ENCODE data around the gene NEDD9.
A peak's percentile ranks its signal among the peaks of the same experiment; 100 is the strongest.

The NEDD9 gene

DNA sequence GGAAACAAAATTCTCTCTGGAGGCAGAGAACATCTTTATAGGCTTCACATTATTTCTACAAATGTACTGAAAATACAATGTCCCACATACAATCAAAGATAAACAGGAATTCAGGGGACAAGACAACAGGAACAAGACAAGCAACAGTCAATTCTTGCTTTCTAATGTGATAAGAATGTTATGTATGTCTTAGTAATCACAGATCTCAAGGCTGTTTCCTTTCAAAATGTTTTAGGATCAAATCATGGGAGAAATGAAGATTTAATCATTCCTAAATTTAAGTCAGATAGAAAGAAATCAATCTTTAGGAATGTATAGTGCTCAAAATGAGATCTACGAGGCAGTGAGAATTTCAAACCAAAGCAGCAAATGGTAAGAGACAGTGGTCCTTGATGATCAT, 32.1 kb downstream of the NEDD9 start:
- no peak for DNase-seq

DNA sequence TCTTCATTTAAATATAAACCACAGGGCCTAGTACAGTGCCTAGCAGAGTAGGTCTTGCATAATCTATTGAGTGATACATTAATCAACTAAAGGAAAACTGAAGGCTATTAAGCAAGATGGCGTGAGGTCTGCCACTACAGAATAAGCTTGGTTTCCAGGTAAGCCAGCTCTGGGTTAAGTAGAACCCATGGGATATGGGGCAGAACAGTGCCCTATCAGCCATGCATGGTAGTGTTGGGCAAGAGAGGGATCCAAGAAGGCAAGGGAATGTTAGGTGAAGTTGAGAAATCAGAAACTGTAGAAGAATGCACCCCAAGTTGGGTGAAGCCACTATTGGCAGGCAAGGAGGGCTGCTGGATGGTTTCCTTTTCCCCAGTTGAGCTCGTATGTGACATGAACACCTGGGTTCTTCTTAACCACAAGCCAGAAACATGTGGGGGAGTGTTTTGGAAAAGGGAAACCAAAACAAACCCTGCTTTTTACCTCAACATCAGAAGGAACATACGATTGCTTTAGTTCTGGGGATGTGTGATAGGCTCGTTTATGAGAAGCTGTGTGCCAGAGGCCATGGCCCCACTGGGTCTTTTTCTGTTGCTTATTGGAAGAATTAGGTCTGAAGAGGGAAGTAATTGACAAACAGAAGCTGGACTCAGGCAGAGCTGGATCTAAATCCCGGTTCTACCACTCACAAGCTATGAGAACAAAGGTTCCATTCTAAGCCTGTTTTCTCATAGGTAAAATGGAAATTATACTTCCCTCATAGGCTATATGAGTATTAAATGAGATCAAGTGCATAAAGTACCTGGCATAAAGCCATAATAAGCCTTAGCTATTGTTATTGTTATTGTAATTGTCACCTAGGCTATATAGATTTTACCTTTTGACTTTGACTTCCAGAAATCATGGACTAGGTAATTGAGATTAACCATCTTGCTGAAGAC, 33.5 kb downstream of the NEDD9 start:
- no peak for DNase-seq

DNA sequence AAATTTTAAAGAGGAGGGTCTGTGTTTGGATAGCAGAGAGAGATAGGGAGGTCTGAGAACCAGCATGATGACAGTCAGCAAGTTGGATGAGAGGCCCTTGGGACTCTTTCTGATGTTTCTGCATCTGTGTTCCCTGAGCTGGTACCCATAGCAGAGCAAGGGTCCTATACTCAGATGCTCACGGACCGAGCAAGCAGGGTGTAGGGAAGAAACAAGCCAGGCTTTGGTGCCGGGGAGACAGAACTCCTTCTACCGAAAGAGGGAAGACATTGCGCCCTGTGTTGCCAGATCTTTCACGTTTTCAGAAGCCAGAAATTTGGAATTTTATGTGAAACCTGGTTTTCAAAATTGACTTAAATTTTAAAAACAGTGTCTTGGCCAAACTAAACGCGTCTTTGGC, 34.6 kb downstream of the NEDD9 start:
- DNase-seq, result no peak

DNA sequence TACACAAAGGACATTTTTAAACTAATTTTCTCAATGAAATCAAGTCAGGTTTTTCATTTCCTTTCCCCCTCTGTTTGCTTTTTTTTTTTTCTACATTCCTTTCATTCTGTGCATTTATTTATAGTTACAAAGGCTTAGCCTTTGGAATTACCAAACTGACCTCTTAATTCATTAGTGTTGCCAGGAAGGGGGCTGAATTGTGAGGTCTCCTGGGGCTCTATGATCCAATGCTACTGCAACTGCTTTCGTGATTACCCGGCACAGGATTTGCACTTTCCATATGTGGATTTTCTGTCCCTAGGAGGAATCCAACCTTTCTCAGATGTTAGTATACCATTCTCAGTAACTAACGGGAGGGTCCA, 35.3 kb downstream of the NEDD9 start:
- no peak for DNase-seq

DNA sequence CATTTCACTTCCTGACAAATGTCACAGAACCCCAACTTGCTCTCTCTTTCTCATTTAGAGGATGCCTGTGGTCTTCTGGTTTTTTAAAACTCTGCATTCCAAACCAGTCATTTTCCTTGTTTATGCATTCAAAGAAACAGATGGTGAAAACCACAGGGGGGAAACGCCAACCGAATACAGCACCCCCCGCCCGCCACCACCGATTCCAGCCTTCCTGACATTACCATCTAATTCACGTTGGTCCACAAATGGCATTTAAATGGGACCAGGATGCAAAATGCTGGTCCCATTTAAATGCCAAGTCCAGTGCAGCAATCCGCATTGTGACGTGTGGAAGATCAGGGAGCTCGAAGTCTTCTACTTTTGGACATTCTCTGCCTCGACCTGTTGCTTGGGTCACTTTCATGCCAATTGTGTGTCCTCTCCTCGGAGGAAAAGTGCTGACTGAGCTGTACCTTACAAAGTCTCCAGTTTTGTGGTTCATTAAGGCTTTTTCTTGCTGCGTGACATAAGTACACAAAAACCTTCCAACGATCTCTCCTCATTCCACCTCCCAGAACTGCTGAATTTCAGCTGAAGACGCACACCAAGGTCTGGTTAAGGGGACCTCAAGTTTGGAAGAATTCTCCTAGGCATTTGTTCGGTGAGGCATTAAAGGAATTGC, 35.8 kb downstream of the NEDD9 start:
- DNase-seq, result no peak

DNA sequence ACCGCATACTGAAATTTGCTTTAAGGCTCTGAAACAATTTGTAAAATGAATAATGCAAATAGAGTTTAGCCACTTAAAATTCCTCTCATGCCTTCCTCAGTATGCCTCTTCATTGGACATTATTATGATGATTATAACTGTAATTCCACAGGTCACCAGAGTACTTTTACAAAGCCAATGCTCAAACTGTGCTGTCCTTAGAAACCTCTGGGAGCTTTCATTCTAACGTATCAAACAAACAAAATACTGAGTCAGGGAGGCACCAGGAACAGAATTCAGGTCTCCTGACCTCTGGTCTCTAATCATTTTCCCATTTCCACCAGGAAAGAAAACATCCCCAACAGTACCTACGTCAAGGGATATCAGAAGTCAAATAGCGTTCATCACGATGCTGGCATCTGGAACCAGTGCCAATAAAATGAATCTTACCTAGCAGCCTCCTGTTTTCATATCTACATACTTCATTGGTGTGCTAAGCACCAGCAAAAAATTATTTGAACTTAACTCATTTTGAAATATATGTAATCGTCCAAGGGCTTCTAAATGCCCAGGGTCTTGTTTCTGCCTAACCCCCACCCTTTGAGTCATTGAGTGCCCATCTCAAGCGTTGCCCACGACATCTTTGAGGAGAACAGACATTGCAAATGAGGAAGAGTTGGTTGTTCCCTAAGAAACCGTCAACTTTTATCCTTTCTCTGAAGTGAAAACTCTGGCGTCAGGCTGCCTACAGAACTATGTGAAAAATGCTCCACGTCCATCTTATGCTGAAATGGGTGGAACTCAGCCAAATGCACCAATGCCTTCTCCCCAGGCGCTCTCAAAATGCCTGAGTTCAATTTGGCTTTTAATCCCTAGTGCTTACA, 37.9 kb downstream of the NEDD9 start:
- peak; percentile 95 for DNase-seq

DNA sequence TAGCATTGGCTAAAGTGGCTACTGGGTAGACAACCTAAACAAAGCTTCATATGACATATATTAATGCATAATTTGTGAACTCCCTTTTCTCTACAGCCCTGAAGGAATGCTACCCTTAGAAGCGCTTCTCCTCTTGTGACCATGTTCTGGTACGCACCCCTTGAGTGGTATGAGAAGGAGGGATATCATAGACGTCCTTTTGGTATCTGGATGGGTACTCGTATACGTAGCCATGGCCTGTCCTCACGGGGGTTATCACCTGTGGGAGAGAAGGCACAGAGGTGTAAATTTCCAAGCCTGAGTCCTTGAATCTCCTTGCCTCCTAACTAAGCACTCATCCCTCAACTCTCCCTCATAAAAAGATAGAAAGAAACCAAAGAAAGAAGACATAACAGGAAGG, 39.0 kb downstream of the NEDD9 start:
- DNase-seq, result no peak

DNA sequence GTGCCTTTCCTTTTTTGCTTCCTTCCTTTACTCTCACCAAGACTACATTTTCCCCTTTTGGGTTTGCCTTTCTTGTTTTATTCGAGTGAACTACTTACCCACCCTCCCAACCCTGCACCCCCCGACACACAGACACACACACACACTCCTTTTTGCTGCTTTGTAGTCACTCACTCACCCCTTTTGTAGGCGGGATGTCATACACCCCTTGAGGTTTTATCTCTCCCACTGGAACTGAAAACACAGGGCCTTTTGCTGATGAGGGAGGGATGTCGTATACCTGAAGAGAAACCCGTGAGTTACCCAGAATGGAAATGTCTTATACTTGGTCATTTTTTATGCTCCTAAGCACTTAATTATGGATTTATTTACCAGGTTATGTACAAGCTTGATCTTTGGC, 40.3 kb downstream of the NEDD9 start:
- no peak for DNase-seq

DNA sequence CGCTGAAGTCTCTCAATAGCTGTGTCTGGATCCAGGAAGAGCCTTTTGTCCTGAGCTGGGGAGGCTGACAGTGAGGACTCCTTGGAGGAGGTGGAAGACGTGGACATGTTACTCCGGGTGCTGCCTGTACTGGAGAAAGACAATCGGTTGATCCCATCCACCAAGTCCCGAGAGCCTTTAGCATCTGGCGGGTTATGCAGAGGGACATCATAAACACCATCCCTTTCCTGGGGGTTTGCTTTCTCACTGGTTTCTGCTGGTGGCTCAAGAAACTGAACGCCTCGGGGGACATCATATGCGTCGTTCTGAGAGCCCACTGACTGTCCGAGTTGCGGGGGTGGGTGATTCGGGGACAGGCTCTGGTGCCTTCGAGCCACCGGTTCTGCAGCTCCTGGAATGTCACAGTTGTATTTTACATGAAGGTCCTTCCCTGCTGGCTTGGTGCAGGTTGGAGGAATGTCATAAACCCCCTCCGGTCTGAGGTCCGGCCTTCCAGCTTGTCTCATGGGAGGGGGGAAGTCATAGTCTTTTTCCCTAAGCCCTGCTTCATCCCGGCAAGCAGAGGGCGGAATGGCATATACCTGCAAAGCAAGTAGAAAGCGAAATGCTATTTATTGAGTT, 41.7 kb downstream of the NEDD9 start:
- DNase-seq, result no peak

DNA sequence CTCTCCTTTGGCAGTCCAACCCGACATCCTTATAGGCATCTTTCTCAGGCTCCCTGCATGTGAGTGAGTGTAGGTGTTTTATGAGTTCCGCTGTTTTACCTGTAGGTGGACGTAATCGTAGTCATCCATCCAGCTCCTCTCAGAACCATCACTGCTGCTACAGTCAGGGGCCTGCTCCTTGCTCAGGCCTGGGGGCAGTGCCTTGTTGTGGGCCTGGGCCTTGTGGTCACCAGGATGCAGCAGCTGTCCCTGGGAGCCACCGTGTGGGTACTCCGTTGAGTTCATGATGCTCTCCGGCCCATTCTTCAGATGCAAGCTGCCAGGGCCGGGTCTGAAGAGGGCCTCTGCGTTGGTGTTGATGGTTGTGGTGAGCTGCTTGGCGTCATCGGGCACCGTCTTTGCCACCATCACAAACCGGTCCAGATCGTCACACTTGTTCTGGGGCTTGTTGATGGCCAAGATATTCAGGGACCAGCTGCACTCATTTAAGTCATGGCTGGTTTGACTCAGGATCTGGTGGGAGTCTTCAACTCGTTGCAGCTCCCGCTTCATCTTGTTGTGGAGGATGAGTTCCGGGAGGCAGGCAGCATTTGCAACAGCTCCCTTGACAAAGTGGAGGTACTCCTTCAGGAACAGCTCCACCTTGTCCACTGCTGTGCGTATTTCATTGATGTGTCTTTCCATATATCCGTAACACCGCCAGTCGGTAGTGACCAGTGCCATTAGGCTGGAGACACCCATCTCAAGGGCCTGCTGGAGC, 42.4 kb downstream of the NEDD9 start:
- no peak for DNase-seq

DNA sequence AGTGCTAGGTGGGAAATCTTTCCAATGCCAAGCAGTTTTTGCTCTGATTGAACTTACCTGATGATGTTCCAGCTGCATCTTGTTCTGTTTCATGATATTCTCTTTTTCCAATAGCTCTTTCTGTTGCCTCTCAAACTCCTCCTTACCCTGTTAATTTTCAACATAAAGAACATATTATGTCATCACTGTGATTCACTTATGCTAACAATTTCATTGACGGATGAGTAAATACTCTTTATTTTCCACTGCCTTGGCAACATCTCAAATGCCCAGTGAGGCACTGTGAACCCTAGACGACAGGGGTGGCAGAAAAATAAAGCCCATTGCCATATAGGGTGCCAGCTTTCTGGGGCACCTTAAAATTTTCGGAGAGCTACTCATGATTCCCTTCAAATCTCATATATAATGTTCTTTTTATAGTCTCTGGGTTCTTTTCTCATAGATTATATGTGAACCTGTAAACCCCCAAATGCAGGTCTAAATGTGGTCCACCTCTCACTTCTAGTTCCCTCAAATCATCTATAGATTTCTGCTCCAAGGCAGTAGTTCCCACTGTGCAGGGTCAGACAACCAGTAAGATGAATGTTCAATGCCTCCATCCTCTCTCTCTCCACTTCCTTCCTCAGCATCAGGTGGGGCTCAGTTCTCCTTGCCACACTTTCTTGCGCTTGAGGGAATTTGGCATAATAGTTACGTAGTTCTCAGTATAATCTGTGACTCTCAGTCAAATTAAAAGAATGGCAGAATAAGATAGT, 44.1 kb downstream of the NEDD9 start:
- DNase-seq, result no peak

DNA sequence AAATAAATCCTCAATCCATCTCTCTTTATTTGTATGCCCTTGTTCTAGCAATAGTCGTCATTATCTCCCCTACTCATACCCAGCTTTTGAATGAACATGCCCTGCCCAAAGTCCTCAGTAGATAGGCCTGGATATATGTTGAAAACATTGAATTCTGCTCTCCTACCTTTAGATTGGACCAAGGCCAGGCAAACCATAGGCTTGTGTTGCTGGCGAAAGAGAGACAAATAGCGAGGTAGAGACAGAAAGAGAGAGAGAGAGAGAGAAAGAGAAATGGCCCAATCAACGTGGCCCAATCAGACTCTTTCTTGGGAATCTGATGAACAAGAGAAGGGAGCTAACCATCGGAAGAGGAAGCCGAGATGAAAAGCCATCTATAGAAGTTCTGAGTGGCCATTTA, 45.2 kb downstream of the NEDD9 start:
- DNase-seq, result no peak

DNA sequence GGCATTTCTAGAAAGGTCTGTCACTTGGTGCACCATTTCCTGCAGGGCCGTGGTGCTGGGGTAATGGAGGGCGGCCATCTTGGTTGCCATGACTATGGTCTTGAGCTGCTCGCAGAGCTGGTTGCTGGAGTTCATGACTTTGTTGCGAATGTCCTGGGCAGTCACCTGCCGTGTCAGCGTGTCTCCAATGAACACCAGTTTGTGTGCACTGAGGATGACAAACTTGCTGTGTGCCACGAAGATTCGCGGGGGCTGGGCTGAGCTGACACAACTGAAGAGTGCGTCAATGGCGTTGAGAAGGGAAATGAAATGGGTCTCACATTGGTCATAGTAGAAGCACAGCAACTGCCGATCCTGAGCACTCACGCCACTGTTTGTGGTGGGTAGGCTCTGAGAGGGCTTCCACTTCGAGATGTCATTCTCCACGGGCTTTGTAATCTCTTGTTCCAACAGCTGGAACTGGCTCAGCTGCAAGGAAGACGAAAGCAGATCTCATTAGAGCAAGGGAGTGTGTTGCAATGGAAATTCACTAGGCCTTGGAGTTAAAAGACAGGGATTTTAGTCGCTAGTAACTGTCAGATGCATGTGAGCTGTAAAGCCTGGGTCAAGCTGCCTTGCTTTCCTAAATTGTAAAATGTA, 47.1 kb downstream of the NEDD9 start:
- no peak for DNase-seq

DNA sequence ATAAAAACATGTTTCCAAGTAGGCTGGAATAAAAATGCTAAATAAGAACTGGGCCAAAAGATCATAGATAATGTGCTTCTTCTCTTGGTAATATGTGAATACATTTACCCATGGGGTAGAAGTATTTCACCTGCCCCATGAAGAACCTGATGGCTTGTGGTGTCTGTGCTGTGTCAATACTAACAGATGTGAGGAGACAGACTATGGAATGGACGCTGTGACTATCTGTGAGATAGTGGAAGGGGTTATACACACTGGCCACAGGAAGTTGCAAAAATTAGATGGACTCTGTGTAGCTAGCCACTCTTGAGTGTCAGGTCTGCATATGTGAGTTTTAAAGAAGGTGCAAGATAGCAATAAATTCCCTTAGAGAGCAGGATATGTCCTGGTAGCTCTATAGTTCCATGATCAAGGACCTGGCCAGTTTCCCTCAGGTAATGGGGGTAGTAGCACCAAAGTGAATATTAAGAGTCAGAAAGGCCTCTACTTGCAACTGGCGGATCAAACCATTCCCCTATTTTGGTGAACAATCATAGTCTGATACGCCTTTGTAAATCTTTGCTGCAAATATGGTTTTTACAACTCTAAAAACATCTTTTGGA, 48.6 kb downstream of the NEDD9 start:
- DNase-seq, result no peak

DNA sequence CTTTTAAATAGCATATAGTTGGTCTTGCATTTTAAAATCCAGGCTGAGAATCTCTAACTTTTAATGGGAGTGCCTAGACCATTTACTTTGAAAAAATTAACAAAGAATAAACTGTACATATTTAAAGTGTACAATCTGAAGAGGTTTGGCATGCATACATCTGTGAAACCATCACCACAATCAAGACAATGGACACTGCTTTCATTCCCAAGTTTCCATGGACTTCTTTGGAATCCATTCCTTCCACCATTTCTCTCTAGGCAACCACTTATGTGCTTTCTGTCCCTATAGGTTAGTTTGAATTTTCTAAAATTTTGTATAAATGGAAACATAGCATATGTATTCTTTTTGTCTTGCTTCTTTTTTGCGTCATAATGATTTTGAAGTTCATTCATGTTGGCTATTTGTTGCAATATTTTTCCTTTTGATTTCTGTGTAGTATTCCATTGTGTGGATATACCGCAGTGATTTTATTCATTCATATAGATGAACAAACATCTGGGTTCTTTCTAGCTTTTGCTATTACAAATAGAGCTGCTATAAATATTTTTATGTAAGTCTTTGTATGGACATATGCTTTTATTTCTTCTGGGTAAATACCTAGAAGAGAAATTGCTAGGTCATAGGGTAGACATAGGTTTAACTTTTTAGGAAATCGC, 50.9 kb downstream of the NEDD9 start:
- no peak for DNase-seq

DNA sequence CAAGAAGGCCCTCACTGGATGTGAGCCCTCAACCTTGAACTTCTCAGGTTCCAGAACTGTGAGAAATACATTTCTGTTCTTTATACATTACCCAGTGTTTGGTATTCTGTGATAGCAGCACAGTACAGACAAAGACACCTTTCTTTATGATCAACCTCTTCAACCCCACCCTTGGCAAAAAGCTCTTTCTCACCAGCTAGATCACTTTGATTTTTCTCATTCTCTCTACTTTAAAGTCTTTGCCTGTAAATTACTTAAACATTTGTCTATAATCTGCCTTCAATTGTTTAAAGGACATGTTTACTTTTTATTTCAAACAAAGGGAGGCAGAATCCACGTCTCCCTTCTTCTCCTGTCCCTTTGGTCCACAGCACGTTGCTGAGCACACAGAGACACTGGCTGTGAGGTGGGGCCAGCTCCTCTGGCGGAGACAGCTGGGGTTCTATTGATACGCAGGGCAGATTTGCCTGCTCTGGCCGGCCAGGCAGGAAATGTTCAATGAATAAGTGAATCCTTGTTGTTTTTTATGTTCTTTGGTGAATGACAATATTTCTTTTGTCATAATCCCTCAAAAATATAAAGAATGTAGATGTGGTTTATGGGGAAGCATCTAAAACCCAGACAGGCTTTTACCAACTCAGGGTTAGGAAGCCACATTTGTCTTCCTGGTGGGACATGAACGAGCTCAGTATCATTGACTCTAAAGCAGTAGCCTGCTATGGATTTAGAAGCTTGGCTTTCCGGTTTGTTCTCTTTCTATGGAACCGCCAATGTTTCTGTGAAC, 52.9 kb downstream of the NEDD9 start:
- DNase-seq, result no peak

DNA sequence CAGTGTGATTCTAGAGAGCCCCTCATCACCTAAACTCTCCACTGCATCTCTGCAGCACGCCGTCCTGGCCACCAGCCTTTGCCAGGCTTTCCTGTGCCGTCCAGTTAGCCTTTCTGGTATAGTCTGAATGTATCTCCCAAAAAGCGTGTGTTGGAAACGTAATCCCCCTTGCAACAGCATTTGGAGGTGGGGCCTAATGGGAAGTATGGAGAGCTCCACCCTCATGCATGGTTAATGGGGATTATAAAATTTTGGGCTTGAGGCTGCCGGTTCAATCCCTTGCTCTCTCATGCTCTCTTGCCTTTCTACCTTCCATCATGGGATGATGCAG, 53.4 kb downstream of the NEDD9 start:
- DNase-seq, result no peak

DNA sequence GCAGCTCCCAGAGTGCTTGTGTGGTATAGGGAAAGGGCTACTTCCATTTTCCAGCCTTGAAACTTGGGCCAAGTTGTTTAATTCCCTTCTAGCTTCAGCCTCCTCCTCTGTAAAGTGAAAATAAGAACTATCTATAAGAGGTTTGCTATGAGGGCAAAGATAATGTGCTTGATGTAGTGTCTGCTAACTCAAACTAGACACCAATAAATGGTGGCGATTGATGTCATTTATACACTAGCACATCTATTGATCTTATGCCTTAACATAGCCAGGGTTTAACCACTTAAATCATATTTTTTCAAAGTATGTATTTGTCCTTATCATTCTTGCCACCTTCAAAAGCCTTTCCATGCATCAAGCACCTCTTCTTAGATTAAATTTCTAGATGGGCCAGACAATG, 55.2 kb downstream of the NEDD9 start:
- no peak for DNase-seq

DNA sequence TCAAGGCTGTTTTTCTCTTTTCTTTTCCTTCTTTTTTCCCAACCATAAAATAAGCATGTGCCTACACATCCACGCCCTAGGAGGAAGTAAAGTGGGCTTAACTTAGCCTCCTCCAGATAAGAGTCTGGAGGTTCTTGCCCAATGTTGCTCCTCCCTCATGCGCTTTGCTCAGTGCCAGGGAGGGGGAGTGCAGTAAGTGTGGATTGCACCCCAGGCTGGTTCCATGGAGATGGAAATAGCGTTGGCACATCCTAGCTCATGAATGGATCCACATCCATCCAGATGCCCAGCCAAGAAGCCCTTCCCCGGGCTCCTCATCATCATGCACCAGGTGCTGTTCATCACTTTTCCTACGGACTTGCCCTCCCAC, 58.2 kb downstream of the NEDD9 start:
- DNase-seq, result no peak
